Heart right ventricle (tissue), 16 donors: ENCODE measurements around the gene IL36B. TPM values are rescaled to one million over a fixed set of nuclear protein-coding genes. Genes with fewer than 3 reads are reported as not detected.

Experiments
- ATAC-seq, 8 donors: fragments of 200-7000 bp; cut with Tn5 transposase; one replicate each; pipeline ENCODE4 v1.9.1; 2020; ENCODE audit warnings: mild to moderate bottlenecking in 8 of 8, moderate library complexity in 8 of 8, moderate number of reproducible peaks in 1 of 8
- DNase-seq, 2 donors: peaks; one replicate each; pipeline ENCODE4 v3.0.0-alpha.2; 2020
- H3K27ac ChIP-seq, 10 donors: fragments of 200-600 bp; sonication (generic) in 2 of 10; one replicate each; pipeline versions ENCODE4 v1.5.0 to v1.8.0; 2020 to 2022; ENCODE audit warnings: mild to moderate bottlenecking in 3 of 10
- H3K27me3 ChIP-seq, 7 donors: fragments of 200-600 bp; one replicate each; pipeline ENCODE4 v1.8.0; 2021 to 2022; ENCODE audit warnings: mild to moderate bottlenecking in 2 of 7
- H3K36me3 ChIP-seq, 9 donors: fragments of 200-600 bp; sonication (generic) in 1 of 9; one replicate each; pipeline versions ENCODE4 v1.5.0 to v1.8.0; 2020 to 2022; ENCODE audit warnings: mild to moderate bottlenecking in 2 of 9
- H3K4me1 ChIP-seq, 9 donors: fragments of 200-600 bp; sonication (generic) in 1 of 9; one replicate each; pipeline versions ENCODE4 v1.5.0 to v1.8.0; 2020 to 2022; ENCODE audit warnings: mild to moderate bottlenecking in 4 of 9
- H3K4me3 ChIP-seq, 10 donors: fragments of 200-600 bp; sonication (generic) in 2 of 10; one replicate each; pipeline versions ENCODE4 v1.5.0 to v1.8.0; 2020 to 2022; ENCODE audit warnings: mild to moderate bottlenecking in 7 of 10, moderate library complexity in 2 of 10
- H3K9me3 ChIP-seq, 11 donors: fragments of 200-600 bp in 10 of 11; sonication (generic) in 2 of 11; one replicate each; pipeline versions ENCODE4 v1.5.0 to v1.8.0; 2013 to 2022; ENCODE audit warnings: mild to moderate bottlenecking in 2 of 11, control low read depth in 1 of 11, moderate library complexity in 1 of 11
- CTCF ChIP-seq, 9 donors: fragments of 200-600 bp; sonication (generic) in 2 of 9; IDR thresholded peaks; one replicate each; pipeline versions ENCODE4 v1.5.0 to v1.8.0; 2021 to 2022; ENCODE audit warnings: antibody characterized with exemption in 9 of 9, mild to moderate bottlenecking in 5 of 9, moderate library complexity in 1 of 9
- WGBS, 2 donors: extraction: QIAGEN DNeasy Blood & Tissue Kit; methylation state at CpG; one replicate each; pipeline ENCODE4 v1.1.7; 2013; ENCODE audit warnings: inconsistent platforms in 1 of 2; 5-methylcytosine and 5-hydroxymethylcytosine counted together
- intact Hi-C, 10 donors: fragments of 100-400 bp; cut with DNase I; formaldehyde crosslinking; loops; one replicate each; pipeline versions ENCODE4 v1.11.1 to v1.14.2; 2022
- polyA plus RNA-seq, 2 donors: library from polyadenylated mRNA; stranded (reverse); fragments of 200-250 nt; gene quantifications; one replicate each; pipeline ENCODE4 v1.2.3, GENCODE V29; 2013
- total RNA-seq, 10 donors: library from RNA; stranded (reverse); fragmentation: NEBNext Ultra II Directional in 3 of 10; extraction: Animal tissue kit (Norgen Biotek cat#: 25700) in 3 of 10; gene quantifications; one replicate each; pipeline versions ENCODE4 v1.2.1 to v1.2.4, GENCODE V29; 2021 to 2023
- donor health status: Arrhythmogenic right ventricular cardiomyopathy.
- donor health status: ischemic (EF 13 %, LVEDD 7.1; RV severe dilation, severe dysfunction).
- donor health status: healthy with polysubstance abuse.
- donor health status: DM: no; HTN: yes; CAD: no.
- donor health status: DM: no; HTN: no; CAD: no.
- donor health status: ischemic (EF 25% LVEDD 6.9; RV normal size, moderate dysfunction).
- donor health status: ischemic (EF 25% LVEDD 5.7; RV mildly dilated, moderate dysfunction).
- donor health status: healthy.
- donor health status: DM: yes; HTN: yes; CAD: no.
- donor health status: Ischemic cardiomyopathy.
- donor health status: ischemic (EF 35%, LVEDD 5.7; RV mildly dilated, moderate dysfunction).
- donor health status: nonischemic (EF 11% LVEDD 7.7; RV severe dilation, severe dysfunction).
- donor health status: DM: yes; HTN: yes; CAD: no.
- donor health status: PGD.
- donor health status: ischemic (EF 29% LVEDD 5.4; RV normal size, mild dysfunction).
- donor health status: nonischemic (EF 23%, LVEDD 6.1; RV moderate dilation, normal function).

The IL36B gene
- total and polyA plus RNA-seq, 12 donors: not detected

GRCh38 chr2:113077921-113078320 lies 25.3 kb upstream of the IL36B start:
- ATAC-seq (no peak), DNase-seq (no peak)
- Histone ChIP-seq H3K9me3 (no peaks in the 10 kb centered on the region), H3K4me1 (peaks cover 0 to 9% (median 0%) of the 10 kb centered on the region in 9 donors), H3K27me3 (peaks cover 0 to 11% (median 0%) of the 10 kb centered on the region in 7 donors), H3K36me3 (no peaks in the 10 kb centered on the region), H3K4me3 (no peak overlapping the region), H3K27ac (no peak overlapping the region)
- WGBS, 2 donors: 68 to 92% methylated on average over 1 of the region's 1 CpG
- intact Hi-C loops: no loop called here
- TF ChIP-seq CTCF (IDR thresholded peaks at IDR 0.05): no peak

DNA sequence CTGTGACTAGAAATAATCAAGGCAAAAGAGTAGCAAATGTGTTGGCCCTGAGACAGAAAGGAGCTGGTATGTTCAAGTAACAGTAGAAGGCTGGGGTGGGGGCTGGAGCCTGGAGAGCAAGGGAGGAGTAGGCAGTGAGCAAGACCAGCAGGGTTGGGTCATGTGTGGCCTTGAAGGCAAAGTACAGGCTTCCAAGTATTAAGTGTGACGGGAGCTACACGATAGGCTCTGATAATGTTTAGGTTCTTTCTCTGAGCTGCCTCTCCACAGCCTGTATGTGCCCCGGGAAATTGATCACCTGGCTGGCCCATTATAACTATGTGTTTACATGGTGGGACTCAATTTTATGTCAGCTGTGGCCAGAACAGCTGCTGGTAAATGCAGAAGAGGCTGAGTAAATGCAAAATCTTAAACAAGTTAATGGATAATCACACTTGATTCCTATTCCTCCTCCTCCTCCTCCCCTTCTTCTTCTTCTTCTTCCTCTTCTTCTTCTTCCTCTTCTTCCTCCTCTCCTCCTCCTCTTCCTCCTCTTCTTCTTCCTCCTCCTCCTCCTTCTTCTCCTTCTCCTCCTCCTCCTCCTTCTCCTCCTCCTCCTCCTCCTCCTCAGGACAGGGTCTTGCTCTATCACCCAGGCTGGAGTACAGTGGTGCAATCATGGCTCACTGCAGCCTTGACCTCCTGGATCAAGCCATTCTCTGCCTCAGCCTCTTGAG lies 24.4 kb upstream of the IL36B start:
- intact Hi-C loops: no loop called here
- no peak for ATAC-seq
- no peak for DNase-seq
- H3K36me3 ChIP-seq: no peaks in the 10 kb centered on the region
- TF ChIP-seq CTCF (IDR thresholded peaks at IDR 0.05): no peak
- WGBS, 2 donors: 74 to 78% methylated on average over 3 of the region's 3 CpGs
- H3K27me3 ChIP-seq: peaks cover 0 to 11% (median 0%) of the 10 kb centered on the region in 7 donors
- H3K9me3 ChIP-seq: no peaks in the 10 kb centered on the region
- H3K27ac ChIP-seq: no peak overlapping the region
- H3K4me1 ChIP-seq: peaks cover 0 to 9% (median 0%) of the 10 kb centered on the region in 9 donors
- no peak overlapping the region for H3K4me3 ChIP-seq

GRCh38 chr2:113075600-113075999 lies 22.9 kb upstream of the IL36B start:
- intact Hi-C loops: no loop called here
- Histone ChIP-seq H3K4me3 (no peak overlapping the region), H3K36me3 (no peaks in the 10 kb centered on the region), H3K27ac (no peak overlapping the region), H3K4me1 (peaks cover 0 to 9% (median 0%) of the 10 kb centered on the region in 9 donors), H3K27me3 (no peaks in the 10 kb centered on the region), H3K9me3 (no peaks in the 10 kb centered on the region)
- no peak for ATAC-seq
- TF ChIP-seq CTCF (IDR thresholded peaks at IDR 0.05): no peak
- 88 to 92% methylated on average over 3 of the region's 3 CpGs for WGBS, 2 donors
- DNase-seq: no peak

DNA sequence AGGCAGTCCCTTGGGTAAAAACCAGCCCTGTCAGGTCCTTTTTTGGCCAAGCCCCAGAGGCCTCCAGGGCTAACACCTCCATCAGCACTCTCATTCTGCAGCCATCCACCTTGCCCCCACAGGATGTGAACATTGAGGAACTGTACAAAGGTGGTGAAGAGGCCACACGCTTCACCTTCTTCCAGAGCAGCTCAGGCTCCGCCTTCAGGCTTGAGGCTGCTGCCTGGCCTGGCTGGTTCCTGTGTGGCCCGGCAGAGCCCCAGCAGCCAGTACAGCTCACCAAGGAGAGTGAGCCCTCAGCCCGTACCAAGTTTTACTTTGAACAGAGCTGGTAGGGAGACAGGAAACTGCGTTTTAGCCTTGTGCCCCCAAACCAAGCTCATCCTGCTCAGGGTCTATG lies 22.4 kb upstream of the IL36B start:
- Histone ChIP-seq H3K4me3 (no peak overlapping the region), H3K4me1 (peaks cover 0 to 9% (median 0%) of the 10 kb centered on the region in 9 donors), H3K27ac (no peak overlapping the region), H3K36me3 (no peaks in the 10 kb centered on the region), H3K9me3 (no peaks in the 10 kb centered on the region), H3K27me3 (no peaks in the 10 kb centered on the region)
- no peak for DNase-seq
- TF ChIP-seq CTCF (IDR thresholded peaks at IDR 0.05): no peak
- ATAC-seq: no peak
- 76 to 85% methylated on average over 5 of the region's 5 CpGs for WGBS, 2 donors
- intact Hi-C loops: no loop called here
